Activated CD4-positive, alpha-beta T cell treated with anti-CD3 and anti-CD28 coated beads, Interleukin-2, amount 50 U/mL, for 4 hours (primary cell): ENCODE results near the gene SPACA9.
A peak's percentile ranks its signal among the peaks of the same experiment; 100 is the strongest.

Experiments
- DNase-seq, 2 experiments: peaks; one replicate each; pipeline ENCODE4 v3.0.0-alpha.2; 2020

SPACA9 gene

GRCh38 chr9:132894862-132895835 is 16.5 kb downstream of the SPACA9 start:
- no peak for DNase-seq

- DNase-seq, result no peak
These were observed 17.6 kb downstream of the SPACA9 start for GRCh38 chr9:132896264-132896663.

- DNase-seq, result no peak
These were observed 18.2 kb downstream of the SPACA9 start for GRCh38 chr9:132896906-132897305.

- DNase-seq, result no peak
These were observed 19.4 kb downstream of the SPACA9 start for GRCh38 chr9:132898051-132898450.

GRCh38 chr9:132901858-132902831 is 23.4 kb downstream of the SPACA9 start:
- DNase-seq, result peak; percentile 71 to 75

GRCh38 chr9:132903574-132904492 is 25.1 kb downstream of the SPACA9 start:
- no peak for DNase-seq

GRCh38 chr9:132905726-132906125 is 27.0 kb downstream of the SPACA9 start:
- DNase-seq, result no peak

GRCh38 chr9:132908635-132909034 is 29.9 kb downstream of the SPACA9 start:
- no peak for DNase-seq

GRCh38 chr9:132909311-132909710 is 30.6 kb downstream of the SPACA9 start:
- DNase-seq, result no peak

GRCh38 chr9:132910376-132910775 is 31.7 kb downstream of the SPACA9 start:
- no peak for DNase-seq

GRCh38 chr9:132912131-132912530 is 33.4 kb downstream of the SPACA9 start:
- DNase-seq, result no peak

GRCh38 chr9:132914924-132915323 is 36.2 kb downstream of the SPACA9 start:
- DNase-seq, result no peak

GRCh38 chr9:132919614-132920268 is 41.0 kb downstream of the SPACA9 start:
- no peak for DNase-seq

GRCh38 chr9:132923346-132923902 is 44.7 kb downstream of the SPACA9 start:
- DNase-seq, result no peak

GRCh38 chr9:132927704-132928103 is 49.0 kb downstream of the SPACA9 start:
- DNase-seq, result no peak

- no peak for DNase-seq
These were observed 52.6 kb downstream of the SPACA9 start for GRCh38 chr9:132931178-132931735.

- DNase-seq, result no peak
These were observed 56.3 kb downstream of the SPACA9 start for GRCh38 chr9:132935026-132935425.

GRCh38 chr9:132937463-132937901 is 58.8 kb downstream of the SPACA9 start:
- no peak for DNase-seq

- no peak for DNase-seq
These were observed 60.5 kb downstream of the SPACA9 start for GRCh38 chr9:132939169-132939568.
